ENCODE data around the gene QRICH1.

The QRICH1 gene

DNA sequence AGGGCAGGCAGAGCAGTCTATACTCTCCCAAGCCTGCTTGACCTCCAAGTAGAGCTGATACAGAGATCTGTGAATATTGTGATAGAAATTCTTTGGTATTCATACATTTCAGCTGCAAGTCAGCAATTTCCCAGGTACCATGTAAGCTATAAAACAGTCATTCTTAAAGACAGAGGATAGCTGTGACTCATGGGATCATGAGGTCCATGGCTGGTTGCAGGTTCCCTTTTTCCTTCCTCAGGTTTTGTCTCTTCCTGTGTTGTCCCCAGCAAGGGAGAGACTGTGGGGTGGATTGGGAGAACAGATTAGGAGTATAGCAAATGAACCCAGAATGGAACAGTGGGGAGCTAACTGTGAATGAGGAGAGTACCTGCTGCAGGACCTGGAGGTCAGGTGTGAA is 109.2 kb downstream of the QRICH1 start:
- no peak for DNase-seq (ENCODE audit: extremely low spot score)
- POLR2A ChIA-PET, result no interaction called here
- CTCF ChIA-PET, result interaction anchor here (0.9 to 6.8 kb wide), 5 partner anchors 12 to 109 kb away, joined by 3 to 65 read pairs (median 6); partner anchors contain the start of genes QRICH1 and WDR6
- TF ChIP-seq, protein P1, sequence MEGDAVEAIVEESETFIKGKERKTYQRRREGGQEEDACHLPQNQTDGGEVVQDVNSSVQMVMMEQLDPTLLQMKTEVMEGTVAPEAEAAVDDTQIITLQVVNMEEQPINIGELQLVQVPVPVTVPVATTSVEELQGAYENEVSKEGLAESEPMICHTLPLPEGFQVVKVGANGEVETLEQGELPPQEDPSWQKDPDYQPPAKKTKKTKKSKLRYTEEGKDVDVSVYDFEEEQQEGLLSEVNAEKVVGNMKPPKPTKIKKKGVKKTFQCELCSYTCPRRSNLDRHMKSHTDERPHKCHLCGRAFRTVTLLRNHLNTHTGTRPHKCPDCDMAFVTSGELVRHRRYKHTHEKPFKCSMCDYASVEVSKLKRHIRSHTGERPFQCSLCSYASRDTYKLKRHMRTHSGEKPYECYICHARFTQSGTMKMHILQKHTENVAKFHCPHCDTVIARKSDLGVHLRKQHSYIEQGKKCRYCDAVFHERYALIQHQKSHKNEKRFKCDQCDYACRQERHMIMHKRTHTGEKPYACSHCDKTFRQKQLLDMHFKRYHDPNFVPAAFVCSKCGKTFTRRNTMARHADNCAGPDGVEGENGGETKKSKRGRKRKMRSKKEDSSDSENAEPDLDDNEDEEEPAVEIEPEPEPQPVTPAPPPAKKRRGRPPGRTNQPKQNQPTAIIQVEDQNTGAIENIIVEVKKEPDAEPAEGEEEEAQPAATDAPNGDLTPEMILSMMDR (IDR thresholded peaks at IDR 0.05; ENCODE audit: control extremely low read depth, extremely low read depth, low read depth, missing control alignments), result no peak

DNA sequence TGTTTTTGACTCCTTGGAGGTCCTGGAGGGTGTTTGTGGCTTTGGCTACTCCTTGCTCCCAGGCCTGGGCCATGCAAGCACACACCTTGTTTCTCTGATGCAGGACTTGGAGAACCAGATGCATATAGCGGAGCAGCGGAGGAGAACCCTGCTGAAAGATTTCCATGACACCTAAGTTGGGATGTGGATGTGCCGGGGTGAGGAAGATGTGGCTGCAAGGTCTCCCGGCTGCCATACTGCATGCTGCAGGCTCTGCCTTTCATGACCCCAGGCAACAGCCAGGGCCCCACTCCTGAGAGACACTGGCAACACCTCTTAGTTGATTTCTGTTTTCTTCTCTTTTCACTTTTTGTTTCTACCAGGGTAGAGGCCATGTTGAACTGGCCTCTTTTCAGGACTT is 110.8 kb downstream of the QRICH1 start:
- TF ChIP-seq, protein P1 (IDR thresholded peaks at IDR 0.05; ENCODE audit: control extremely low read depth, extremely low read depth, low read depth, missing control alignments), result no peak
- CTCF ChIA-PET, result no interaction called here
- DNase-seq (ENCODE audit: extremely low spot score), result no peak
- POLR2A ChIA-PET, result no interaction called here

DNA sequence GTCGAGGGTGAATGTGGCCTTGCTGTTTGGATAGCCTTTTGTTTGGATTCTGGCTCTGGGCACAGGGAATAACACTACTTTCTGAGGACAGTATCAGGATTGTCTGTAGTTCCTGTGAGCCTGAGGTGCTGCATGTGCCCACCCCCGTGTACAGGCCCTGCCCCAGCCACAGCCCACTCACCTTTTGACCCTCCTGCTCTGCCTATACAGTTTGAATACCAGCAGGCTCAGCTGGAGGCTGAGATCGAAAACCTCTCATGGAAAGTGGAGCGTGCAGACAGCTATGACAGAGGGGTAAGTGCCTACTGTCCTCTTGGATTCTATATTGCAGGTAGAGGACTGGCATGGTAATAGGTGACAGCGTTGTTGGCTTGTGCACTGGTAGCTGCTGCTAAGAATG is 111.2 kb downstream of the QRICH1 start:
- DNase-seq (ENCODE audit: extremely low spot score), result no peak
- ChIA-PET POLR2A (no interaction called here), CTCF (interaction anchor here (1.1 kb wide), 1 partner anchor 10 kb away, joined by 3 read pairs; no protein-coding TSS in a partner anchor)
- TF ChIP-seq, protein P1 (IDR thresholded peaks at IDR 0.05; ENCODE audit: control extremely low read depth, extremely low read depth, low read depth, missing control alignments), result no peak

DNA sequence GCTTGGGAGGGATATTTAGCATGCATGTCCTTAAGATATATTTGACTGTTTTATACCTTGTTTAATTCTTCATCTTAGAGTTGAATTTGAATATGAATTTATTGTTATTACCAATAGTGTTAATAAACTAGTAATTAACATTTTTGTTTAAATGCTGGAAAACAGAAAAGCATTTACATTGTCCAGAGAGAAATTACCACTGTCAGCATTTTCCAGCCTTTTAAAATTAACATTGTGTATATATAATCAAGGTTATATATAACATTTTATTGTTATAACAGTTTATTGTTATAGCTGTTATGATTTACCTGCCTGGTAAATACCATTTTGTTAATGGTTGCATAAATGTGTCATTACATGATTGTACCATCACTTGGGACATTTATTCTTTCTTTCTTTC is 111.9 kb downstream of the QRICH1 start:
- ChIA-PET CTCF (interaction anchor here (1.1 kb wide), 1 partner anchor 9 kb away, joined by 3 read pairs; no protein-coding TSS in a partner anchor), POLR2A (no interaction called here)
- TF ChIP-seq, protein P1 (IDR thresholded peaks at IDR 0.05; ENCODE audit: control extremely low read depth, extremely low read depth, low read depth, missing control alignments), result no peak

DNA sequence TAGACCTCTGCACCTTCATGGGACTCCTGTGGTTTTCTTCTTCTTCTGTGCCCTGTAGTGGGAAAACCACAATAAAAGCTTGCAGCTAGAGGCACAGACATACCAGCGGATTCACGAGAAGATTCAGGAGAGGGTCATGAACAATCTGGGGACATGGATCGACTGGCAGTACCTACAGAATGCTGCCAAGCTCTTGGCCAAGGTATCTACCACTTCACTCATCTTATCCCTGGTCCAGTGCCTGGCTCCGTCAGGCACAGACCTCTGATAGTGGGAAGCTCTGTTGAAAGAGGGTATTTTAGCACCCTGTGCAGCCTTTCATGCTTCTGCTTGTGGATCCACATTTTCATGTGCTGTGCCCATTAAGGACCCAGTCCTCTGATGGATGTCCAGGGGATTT is 113.6 kb downstream of the QRICH1 start:
- TF ChIP-seq, protein P1 (IDR thresholded peaks at IDR 0.05; ENCODE audit: control extremely low read depth, extremely low read depth, low read depth, missing control alignments), result no peak
- ChIA-PET POLR2A (interaction anchor here (0.7 kb wide), 1 partner anchor 1592 kb away, joined by 4 read pairs; no protein-coding TSS in a partner anchor), CTCF (interaction anchor here (0.9 kb wide), 1 partner anchor 57 kb away, joined by 3 read pairs; no protein-coding TSS in a partner anchor)
- DNase-seq (ENCODE audit: extremely low spot score), result no peak

More for the DNA sequence above, 111.9 kb downstream of the QRICH1 start:
- DNase-seq (ENCODE audit: extremely low spot score), result no peak

All from GM10248 (cell line).